Subcutaneous abdominal adipose tissue (tissue), 5 donors: ENCODE results near the gene ADISSP.

Experiments used
- H3K27ac ChIP-seq: one replicate; pipeline ENCODE4 v1.7.0; 2013; ENCODE audit warnings: low read depth, mild to moderate bottlenecking, inconsistent platforms, low read length, moderate library complexity
- H3K27me3 ChIP-seq, 5 donors: one replicate each; pipeline ENCODE4 v1.7.0; 2013; ENCODE audit warnings: low read length in 5 of 5, inconsistent platforms in 1 of 5; ENCODE audit not compliant: control insufficient read depth in 5 of 5, insufficient read depth in 4 of 5
- H3K36me3 ChIP-seq, 5 donors: one replicate each; pipeline ENCODE4 v1.7.0; 2013; ENCODE audit warnings: low read length in 5 of 5; ENCODE audit not compliant: control insufficient read depth in 5 of 5, insufficient read depth in 5 of 5
- H3K4me1 ChIP-seq, 5 donors: one replicate each; pipeline ENCODE4 v1.7.0; 2013; ENCODE audit warnings: low read length in 5 of 5, mild to moderate bottlenecking in 3 of 5, moderate library complexity in 1 of 5; ENCODE audit not compliant: control insufficient read depth in 5 of 5, insufficient read depth in 5 of 5
- H3K4me3 ChIP-seq, 5 donors: one replicate each; pipeline ENCODE4 v1.7.0; 2013; ENCODE audit warnings: low read length in 5 of 5, low read depth in 1 of 5
- H3K9ac ChIP-seq, 5 donors: one replicate each; pipeline ENCODE4 v1.7.0; 2013; ENCODE audit warnings: low read length in 5 of 5, mild to moderate bottlenecking in 4 of 5, moderate library complexity in 3 of 5
- H3K9me3 ChIP-seq, 5 donors: one replicate each; pipeline ENCODE4 v1.7.0; 2013; ENCODE audit warnings: low read length in 5 of 5; ENCODE audit not compliant: control insufficient read depth in 5 of 5
- donor health status: healthy.
- donor health status: healthy.
- donor health status: healthy.
- donor health status: healthy.
- donor health status: healthy.

The ADISSP gene

GRCh38 chr20:3739926-3740451 lies 27.6 kb downstream of the ADISSP start:
- no peaks in the 10 kb centered on the region for H3K9me3 ChIP-seq
- H3K4me1 ChIP-seq = peaks cover 9 to 69% (median 34%) of the 10 kb centered on the region in 5 donors
- peak overlapping the region; percentile 55 for H3K27ac ChIP-seq
- H3K4me3 ChIP-seq = no peak overlapping the region
- H3K27me3 ChIP-seq = no peaks in the 10 kb centered on the region
- peak overlapping the region in 1 of 5 donors; percentile 61 for H3K9ac ChIP-seq
- peaks cover 0 to 34% (median 27%) of the 10 kb centered on the region in 5 donors for H3K36me3 ChIP-seq

- H3K9ac ChIP-seq = peak overlapping the region in 1 of 5 donors; percentile 61
- H3K27me3 ChIP-seq = no peaks in the 10 kb centered on the region
- H3K36me3 ChIP-seq = peaks cover 0 to 28% (median 27%) of the 10 kb centered on the region in 5 donors
- H3K4me3 ChIP-seq = peak overlapping the region in 2 of 5 donors; percentile 7 to 30
- H3K9me3 ChIP-seq = no peaks in the 10 kb centered on the region
- peaks cover 9 to 70% (median 37%) of the 10 kb centered on the region in 5 donors for H3K4me1 ChIP-seq
- H3K27ac ChIP-seq = peak overlapping the region; percentile 55
These were observed 28.3 kb downstream of the ADISSP start for GRCh38 chr20:3739054-3739925.

GRCh38 chr20:3738111-3739053 lies 29.2 kb downstream of the ADISSP start:
- peaks cover 9 to 77% (median 45%) of the 10 kb centered on the region in 5 donors for H3K4me1 ChIP-seq
- peak overlapping the region in 2 of 5 donors; percentile 7 to 30 for H3K4me3 ChIP-seq
- H3K27me3 ChIP-seq = peaks cover 0 to 7% (median under 1%) of the 10 kb centered on the region in 5 donors
- peaks cover 0 to 23% (median 22%) of the 10 kb centered on the region in 5 donors for H3K36me3 ChIP-seq
- H3K9me3 ChIP-seq = no peaks in the 10 kb centered on the region
- H3K27ac ChIP-seq = no peak overlapping the region
- H3K9ac ChIP-seq = peak overlapping the region in 1 of 5 donors; percentile 30

GRCh38 chr20:3735768-3736167 lies 31.8 kb downstream of the ADISSP start:
- no peaks in the 10 kb centered on the region for H3K9me3 ChIP-seq
- peaks cover 9 to 87% (median 55%) of the 10 kb centered on the region in 5 donors for H3K4me1 ChIP-seq
- peaks cover 0 to 21% (median 10%) of the 10 kb centered on the region in 5 donors for H3K27me3 ChIP-seq
- peaks cover 0 to 20% (median 16%) of the 10 kb centered on the region in 5 donors for H3K36me3 ChIP-seq
- no peak overlapping the region for H3K4me3 ChIP-seq
- no peak overlapping the region for H3K9ac ChIP-seq
- no peak overlapping the region for H3K27ac ChIP-seq

- Histone ChIP-seq H3K36me3 (peaks cover 0 to 15% (median 6%) of the 10 kb centered on the region in 5 donors), H3K4me1 (peaks cover 9 to 87% (median 54%) of the 10 kb centered on the region in 5 donors), H3K9me3 (no peaks in the 10 kb centered on the region), H3K27ac (peak overlapping the region; percentile 70), H3K4me3 (peak overlapping the region in 4 of 5 donors; percentile 55 to 81 (median 72)), H3K27me3 (peaks cover 0 to 22% (median 16%) of the 10 kb centered on the region in 5 donors), H3K9ac (peak overlapping the region in 2 of 5 donors; percentile 50 to 71)
These were observed 33.3 kb downstream of the ADISSP start for GRCh38 chr20:3734111-3734843.

- peak overlapping the region in 3 of 5 donors; percentile 50 to 71 (median 63) for H3K9ac ChIP-seq
- H3K27ac ChIP-seq = peak overlapping the region; percentile 70
- peak overlapping the region; percentile 39 to 81 (median 68) for H3K4me3 ChIP-seq
- H3K36me3 ChIP-seq = peaks cover 0 to 11% (median 0%) of the 10 kb centered on the region in 5 donors
- peaks cover 6 to 87% (median 54%) of the 10 kb centered on the region in 5 donors for H3K4me1 ChIP-seq
- peaks cover 7 to 24% (median 19%) of the 10 kb centered on the region in 5 donors for H3K27me3 ChIP-seq
- H3K9me3 ChIP-seq = no peaks in the 10 kb centered on the region
These were observed 34.2 kb downstream of the ADISSP start for GRCh38 chr20:3733119-3733995.

- no peaks in the 10 kb centered on the region for H3K9me3 ChIP-seq
- H3K9ac ChIP-seq = peak within 1 kb of the TSS in 3 of 5 donors; percentile 50 to 71 (median 63)
- H3K4me1 ChIP-seq = peaks cover 5 to 87% (median 56%) of the 10 kb centered on the region in 5 donors
- peaks cover 0 to 11% (median 0%) of the 10 kb centered on the region in 5 donors for H3K36me3 ChIP-seq
- H3K27me3 ChIP-seq = peaks cover 8 to 26% (median 24%) of the 10 kb centered on the region in 5 donors
- H3K4me3 ChIP-seq = peak within 1 kb of the TSS; percentile 39 to 81 (median 68)
- peak within 1 kb of the TSS; percentile 70 for H3K27ac ChIP-seq
These were observed 35.0 kb downstream of the ADISSP start, which contains the start of gene HSPA12B for GRCh38 chr20:3732327-3733118. TSS of gene HSPA12B (plus strand) at chr20:3732685. CDS start at chr20:3738675, 5,990 bp downstream.

GRCh38 chr20:3731944-3732326 lies 35.6 kb downstream of the ADISSP start:
- H3K27me3 ChIP-seq = peaks cover 8 to 26% (median 24%) of the 10 kb centered on the region in 5 donors
- peaks cover 5 to 87% (median 53%) of the 10 kb centered on the region in 5 donors for H3K4me1 ChIP-seq
- no peaks in the 10 kb centered on the region for H3K9me3 ChIP-seq
- peak overlapping the region in 1 of 5 donors; percentile 46 for H3K9ac ChIP-seq
- peak overlapping the region; percentile 65 for H3K27ac ChIP-seq
- peaks cover 0 to 11% (median 0%) of the 10 kb centered on the region in 5 donors for H3K36me3 ChIP-seq
- H3K4me3 ChIP-seq = no peak overlapping the region
